HG03139 (cell line): ENCODE data around the gene DUSP3.

Experiments
- ATAC-seq: cut with Tn5 transposase; IDR thresholded peaks from one replicate; pipeline ENCODE4 v1.9.1; 2021; ENCODE audit not compliant: unreplicated experiment

The DUSP3 gene

DNA sequence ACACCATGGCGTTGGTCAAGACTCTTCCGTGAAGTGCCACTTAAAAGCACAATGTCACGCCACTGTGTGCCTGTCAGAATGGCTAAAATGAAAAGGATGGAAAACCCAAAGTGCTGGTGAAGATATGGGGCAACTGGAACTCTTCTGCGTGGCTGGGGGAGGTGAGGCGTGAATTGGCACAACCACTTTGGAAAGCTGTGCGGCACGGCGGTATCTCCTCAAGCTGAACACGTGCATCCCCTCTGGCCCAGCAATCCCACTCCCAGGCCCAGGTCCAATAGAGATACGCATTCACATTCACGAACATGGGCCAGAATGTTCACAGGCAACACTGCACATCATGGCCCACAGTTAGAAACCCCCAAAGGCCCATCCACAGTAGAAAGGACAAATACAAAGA is 8.9 kb downstream of the DUSP3 start:
- ATAC-seq: no peak

DNA sequence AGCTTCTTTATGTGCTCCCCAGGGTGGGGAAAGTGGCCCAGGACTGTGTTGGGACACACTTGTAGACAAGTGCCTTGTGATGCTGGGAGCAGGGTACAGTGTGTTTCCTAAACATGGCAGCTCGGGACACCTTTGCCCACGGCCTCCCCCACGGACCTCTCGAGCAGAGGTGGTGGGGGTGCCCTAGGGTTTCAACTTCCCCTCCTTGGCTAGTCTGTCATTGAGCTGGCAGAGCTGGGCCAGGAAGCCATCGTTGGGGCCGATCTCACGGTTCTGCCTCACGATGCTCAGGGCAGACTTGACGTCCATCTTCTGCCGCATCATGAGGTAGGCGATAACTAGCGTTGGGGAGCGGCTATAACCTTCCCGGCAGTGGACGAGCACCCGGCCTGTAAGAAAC is 9.4 kb downstream of the DUSP3 start:
- no peak for ATAC-seq

DNA sequence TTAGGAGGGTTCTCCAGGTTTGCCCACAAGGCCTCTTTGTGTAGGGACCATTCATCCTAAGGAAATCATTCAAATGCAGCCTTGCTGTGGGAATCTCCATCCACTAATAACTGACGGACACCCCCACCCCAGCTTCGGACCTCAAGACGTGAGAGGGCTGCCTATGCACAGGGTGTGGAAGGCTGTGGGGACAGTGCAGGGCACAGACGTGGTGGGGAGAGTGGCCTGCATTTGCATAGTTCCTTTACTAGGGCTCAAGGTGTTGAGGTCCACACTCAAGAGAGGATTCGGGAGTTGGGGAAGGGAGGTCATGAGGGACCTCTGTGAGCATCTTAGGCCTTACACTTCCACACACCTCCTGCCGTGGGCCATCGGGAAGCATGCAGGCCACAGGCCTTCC is 9.8 kb downstream of the DUSP3 start:
- no peak for ATAC-seq

DNA sequence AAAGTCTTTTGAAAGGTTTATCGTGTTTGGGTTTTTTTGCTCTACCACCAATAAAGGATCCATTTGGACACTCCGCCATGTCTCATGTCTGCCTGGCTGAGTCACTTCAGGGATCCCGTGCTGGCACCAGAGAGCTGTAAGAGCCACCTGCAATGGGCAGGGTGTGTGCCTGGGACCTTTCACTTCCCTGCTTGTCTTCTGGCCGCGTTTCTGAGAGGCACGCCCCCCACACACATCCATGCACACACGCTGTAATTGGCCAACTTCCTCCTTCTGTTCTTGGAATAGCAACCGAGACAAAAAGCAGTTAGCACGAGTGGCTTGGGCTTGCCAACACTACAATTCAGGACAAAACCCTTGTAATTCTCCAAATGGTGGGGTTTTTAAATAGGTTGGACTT is 10.4 kb downstream of the DUSP3 start:
- ATAC-seq: no peak

DNA sequence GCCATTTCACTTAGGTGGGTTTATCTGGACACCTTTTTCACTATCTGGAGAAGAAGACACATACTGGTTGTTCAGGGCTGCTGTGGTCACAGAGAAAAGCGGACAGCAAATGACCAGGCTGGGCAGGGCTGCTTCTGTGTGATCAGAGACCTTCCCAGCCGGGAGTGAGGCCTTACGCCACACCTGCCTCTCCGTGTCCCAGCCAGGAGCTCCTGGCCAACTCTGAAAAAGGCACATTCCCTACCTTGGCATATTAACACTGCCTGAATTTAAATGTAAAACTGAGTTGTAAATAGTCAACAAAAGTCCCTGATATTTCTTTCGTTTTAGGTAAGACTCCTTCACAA is 11.1 kb downstream of the DUSP3 start:
- no peak for ATAC-seq

DNA sequence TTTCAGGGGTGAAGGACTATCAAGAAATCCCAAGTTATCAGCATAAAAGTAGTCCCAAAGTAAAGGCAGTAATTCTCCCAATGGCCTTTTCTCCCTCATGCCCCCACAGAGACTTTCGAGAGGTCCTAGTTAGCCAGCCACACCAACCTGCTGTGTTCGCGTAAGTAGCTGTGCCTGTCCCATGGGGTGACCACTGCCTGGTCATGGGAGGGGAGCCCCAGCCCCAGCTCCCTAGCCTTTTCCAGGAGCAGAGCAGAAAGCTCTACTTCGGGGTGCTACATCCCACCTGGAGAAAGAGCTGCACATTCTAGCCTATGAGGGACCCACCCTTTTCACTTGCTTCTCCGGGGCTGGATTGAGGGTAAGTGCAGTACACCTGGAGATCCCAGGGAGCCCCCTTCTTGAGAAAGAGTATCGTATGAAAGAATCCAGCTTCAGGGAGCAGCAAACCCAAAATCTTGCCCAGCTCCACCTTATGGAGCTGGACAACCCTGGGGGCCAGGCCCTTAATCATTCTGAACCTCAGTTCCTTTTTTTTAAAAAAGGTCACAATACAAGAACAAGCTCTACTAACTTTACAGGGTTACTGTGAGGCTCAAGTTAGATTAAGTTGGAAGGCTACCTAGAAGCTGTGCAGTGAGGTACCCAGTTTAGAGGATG is 11.6 kb downstream of the DUSP3 start:
- no peak for ATAC-seq

DNA sequence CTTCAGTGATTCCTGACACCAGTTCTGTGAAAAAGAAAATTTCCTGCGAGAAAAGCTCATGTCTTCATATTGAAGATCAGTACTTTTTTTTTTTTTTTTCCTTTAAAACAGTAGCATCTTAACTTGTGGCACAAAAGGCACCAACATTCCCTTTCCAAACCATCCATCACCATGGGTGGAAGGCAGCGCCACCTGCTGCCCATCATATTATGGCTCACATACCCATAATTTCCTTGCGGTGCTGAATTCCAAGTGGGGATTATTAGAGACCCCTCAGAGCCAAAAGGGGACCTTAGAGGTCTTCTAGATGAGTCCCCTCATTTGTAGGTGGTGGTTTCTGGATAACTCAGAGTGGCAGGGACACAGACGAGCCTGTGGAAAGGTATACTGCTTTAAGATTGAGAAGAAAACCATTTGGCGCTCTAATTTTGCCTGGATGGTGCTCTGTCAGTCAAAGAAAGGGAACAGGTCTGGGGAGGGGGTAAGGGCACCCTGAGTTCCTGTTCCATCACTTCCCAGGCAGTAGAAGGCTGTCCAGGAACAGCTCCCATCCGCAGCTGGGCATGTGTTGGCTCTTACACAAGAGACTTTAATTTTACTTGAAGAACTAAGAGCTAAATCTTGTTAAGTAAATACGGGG is 12.2 kb downstream of the DUSP3 start:
- no peak for ATAC-seq

DNA sequence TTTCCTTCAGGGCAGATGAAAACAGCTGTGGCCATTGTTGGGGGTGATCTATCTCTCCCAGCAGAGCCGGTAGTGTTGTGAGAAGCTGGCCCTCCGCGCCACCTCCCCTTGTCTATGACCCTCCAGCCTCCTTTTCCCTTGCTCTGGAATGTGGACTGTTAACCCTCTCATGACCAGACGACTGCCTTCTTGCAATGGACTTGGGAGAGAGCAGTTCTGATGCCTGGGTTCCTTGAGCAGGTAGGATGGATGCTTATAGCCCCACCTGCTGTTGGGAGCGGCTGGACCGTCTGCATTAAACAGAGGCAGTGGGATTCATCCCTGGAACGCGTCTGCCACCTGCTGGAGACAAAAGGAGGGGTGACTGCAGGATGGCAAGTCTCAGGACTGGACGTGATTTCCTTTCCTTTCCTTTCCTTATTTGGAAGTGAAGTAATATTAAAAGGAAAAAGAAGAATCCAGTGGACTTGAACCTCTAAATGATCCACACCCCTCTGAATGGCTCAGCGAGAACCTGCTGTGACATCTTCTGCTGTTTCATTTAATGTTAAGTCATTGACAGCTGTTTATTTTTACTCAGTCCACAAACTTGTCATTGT is 18.4 kb downstream of the DUSP3 start:
- ATAC-seq: no peak

DNA sequence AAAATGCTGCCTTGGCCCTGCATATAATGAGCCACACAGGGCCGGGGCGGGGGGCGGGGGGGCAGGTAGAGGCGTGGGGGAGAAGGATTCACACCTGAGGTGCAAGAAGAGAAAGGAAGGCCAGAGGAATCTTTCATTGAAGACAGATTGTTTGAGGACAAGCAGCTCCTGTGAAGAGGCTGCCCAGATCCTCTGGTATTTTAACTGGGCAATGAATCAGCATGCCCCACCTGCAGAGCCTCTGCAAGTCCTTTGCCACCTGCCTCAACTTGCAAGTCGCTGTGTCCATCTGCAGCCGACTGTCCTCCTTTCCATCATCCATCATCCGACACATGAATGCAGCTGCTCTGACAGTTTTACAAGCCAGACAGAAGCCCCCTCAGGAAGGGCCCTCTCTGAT is 18.9 kb downstream of the DUSP3 start:
- ATAC-seq: no peak

DNA sequence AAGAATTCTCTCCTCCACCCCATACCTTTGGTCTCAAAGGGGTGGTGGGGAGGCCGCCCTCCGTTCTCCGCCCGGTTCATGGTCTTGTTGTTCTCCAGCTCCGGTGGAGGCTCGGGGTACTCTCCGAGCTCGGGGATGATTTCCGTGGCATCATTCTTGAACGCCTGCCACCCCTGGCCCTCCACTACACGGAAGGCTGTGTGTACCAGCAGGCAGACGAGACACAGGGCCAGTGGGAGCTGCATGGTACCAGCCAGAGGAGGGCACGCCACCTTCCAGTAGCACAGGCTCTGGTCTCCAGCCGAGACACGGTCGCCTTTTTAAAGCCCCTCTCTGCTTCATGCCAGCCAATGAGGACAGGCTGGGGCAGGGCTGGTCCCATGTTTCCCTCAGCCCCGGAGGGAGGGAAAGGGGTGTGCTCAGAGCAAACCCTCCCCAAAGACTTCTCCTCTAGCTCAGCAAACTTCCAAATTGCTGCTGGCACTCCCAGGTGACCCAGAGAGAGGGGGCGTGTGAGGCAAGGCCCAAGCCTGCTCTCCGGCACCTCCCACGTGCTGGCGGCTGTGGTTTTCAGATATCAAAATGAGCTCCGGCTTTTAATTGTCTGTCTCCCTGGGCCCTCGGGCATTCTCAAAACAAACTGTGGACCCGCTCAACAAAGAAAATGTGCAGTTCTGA is 20.1 kb downstream of the DUSP3 start, which contains the start of gene SOST:
SOST (minus strand) TSS at position 295 of the 678 bp plus-strand sequence; CDS start at position 245, 50 bp downstream.
- no peak for ATAC-seq

DNA sequence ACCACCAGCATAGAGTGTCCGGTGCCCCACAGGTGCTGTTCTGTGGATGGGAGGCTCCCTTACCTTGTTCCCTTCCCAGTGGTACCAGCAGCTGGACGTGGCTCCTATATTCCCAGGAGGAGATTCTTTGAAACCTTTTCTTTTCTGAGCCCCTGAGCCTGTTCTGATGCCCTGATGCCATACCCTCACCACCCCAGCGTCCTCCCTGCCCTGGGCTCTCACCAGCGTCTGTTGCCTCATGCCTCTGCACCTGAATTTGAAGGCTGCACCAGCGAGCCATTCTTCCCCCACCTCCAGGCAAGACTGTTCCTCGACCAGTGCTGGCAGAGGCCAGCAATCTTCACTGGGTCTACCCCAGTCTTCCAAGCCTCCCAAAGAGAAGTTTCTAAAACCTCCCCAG is 20.7 kb downstream of the DUSP3 start:
- no peak for ATAC-seq

DNA sequence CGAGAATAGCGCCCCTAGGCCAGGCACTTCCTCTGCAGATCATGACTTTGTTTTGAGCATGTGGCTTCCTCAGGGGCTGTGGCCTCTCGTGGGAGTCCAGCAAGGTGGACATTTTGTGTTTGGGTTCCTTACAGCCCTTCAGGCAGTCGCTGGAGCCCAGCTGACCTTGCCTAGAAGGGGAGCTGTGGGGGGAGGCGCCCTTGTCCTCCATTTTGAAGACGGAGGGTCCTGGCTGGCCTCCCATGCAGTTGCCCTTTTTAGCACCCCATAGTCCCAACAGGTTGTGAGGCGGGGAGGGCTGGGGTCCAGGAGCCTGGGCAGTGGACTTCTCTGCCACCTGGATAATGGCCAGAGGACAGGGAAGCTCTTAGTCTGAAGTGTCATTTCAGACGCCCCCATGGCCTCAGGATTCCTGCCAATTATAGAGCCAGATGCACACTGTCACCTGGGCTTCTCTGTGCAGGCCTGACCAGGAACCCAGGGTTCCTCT is 21.6 kb downstream of the DUSP3 start:
- no peak for ATAC-seq

DNA sequence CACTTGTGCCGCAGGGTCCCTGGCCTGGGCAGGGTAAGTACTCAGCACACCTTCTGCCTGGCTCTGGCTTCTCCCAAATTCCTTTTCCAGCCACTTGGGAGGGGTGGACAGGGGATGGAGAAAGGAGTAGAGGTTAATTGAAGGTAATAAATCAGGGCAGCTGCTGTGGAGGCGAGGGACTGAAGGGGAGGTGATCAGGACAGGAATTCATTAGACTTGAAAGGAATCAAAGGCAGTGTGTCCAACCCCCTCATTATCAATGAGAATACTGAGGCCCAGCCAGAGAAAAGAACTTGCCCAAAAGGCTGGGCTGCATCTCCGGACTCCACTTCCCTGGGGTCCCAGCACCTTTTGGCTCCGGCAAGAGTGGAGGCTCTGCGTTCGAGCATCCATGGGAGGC is 22.6 kb downstream of the DUSP3 start:
- no peak for ATAC-seq

DNA sequence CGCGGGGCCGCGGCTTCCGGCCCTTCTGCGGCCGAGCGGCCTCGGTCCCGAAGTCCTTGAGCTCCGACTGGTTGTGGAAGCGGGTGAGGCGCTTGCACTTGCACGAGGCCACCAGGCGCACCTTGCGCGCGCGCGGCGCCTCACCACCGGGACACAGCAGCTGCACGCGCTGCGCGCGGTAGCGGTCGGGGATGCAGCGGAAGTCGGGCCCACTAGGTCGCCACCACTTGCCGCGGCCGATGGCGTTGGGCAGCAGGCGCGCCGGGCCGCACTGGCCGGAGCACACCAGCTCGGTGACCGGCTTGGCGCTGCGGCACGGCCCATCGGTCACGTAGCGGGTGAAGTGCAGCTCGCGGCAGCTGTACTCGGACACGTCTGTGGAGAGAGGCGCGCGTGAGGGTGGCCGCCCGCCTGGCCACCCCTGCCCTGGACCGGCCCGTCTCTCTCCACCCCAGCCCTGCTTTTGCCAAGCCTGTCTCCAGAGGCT is 23.3 kb downstream of the DUSP3 start:
- ATAC-seq: no peak

DNA sequence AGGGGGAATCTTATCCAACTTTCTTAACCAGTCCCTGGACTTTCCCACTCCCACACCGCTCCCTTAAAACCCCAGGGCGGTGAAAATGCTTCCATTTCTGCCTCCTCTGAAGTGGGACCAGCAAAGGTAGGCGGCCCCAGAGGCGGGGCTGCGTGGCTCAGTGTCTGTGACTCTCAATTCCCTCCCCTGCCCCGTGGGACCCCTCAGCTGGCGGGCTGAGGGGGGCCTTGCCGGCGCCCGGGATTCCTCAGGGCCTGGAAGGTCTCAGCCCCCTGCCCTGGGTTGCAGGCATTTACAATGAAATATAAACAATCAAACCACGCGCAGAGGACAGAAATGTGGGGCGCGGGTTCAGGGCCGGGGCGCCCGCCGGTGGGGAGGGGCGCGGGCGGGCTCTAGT is 23.8 kb downstream of the DUSP3 start:
- no peak for ATAC-seq

DNA sequence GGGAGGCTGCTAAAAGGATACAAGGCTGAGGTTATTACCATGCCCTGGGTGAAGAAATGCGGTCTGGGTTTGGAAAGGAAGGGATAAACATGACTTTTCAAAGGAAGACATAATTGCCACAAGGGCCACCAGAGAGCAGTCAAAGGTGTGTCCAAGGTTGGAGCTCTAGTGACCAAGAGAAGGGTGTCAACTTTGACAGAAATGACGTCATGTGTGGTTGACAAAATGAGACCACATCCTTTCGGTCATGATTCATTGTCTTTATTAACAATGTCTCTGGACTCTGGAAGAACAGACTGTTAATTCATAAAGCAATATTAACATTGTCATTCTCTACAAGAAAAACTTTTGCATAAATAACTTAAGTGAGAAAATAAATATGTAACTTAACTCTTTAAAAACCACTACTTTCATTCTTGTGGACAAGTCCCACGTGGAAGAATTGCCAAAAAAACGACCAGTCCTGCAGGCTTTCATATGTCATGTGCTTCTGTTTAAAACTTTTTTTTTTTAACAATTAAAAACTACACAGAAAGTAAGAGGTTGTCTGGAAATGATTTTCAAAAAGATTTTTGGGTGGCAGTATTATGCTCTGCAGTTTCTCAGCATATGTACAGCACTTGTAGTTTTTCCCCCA is 25.2 kb downstream of the DUSP3 start:
- no peak for ATAC-seq

DNA sequence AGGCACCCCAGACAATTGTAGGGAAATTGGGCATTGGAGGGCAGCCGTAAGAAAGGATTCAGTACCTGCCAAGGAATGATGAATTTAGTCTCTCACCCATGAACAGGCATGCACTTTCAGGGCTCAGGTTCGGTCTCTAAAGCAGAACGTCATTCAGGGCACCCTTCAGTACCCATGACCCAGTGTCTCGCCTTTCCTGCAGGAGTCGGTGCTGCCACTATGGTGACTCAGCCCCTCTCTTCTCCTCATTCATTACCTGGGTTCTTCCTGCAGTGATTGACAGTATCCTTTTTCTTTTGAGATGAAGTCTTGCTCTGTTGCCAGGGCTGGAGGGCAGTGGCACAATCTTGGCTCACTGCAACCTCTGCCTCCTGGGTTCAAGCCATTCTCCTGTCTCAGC is 28.6 kb downstream of the DUSP3 start:
- ATAC-seq: no peak

DNA sequence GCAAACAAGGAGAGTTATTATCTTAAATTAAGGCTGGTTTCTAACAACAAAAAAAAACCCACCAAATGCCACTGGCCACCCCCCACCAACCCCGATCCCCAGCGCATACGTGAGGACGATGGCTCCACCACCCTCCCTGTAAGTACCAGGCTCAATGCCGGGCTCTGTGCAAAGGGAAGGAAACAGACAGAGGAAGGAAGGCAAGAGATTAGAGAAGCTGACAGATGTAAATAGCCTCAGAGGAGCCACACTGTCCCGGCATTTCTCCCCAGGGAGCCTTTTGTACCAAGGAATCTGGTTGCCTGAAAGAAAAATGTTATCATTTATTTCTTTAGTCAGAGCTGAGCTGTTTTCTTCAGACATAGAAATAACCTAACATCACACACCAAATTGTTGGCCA is 33.2 kb downstream of the DUSP3 start:
- ATAC-seq: no peak

DNA sequence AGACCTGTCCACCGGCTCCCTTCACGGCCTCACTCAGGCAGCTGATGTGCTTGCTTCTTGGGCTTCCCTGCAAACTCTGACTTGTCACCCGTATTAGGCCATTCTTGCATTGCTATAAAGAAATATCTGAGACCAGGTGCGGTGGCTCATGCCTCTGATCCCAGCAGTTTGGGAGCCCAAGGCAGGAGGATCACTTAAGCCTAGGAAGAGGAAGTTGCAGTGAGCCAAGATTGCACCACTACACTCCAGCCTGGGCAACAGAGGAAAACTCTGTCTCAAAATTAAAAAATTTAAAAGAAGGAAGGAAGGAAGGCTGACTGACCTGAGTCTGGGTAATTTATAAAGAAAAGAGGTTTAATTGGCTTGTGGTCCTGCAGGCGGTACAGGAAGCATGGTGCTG is 37.1 kb downstream of the DUSP3 start:
- no peak for ATAC-seq

DNA sequence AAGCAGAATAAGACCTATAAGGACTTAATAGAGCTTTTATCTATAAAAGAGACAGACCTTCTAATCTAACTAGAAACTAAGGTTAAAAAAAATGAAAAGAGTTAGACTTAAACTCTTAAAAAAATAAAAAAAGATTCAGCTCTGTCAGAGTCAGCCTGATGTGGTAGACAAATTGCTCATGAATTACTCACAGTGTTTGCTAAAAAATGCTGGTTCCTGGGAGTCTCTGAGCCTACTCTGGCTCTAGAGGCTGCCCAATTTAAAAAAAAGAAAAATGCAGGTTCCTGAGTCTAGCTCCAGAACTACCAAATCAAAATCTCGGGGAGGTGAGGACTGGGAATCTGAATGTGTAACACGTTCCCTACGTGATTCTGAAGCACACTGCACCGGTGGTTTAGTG is 38.2 kb downstream of the DUSP3 start:
- no peak for ATAC-seq

DNA sequence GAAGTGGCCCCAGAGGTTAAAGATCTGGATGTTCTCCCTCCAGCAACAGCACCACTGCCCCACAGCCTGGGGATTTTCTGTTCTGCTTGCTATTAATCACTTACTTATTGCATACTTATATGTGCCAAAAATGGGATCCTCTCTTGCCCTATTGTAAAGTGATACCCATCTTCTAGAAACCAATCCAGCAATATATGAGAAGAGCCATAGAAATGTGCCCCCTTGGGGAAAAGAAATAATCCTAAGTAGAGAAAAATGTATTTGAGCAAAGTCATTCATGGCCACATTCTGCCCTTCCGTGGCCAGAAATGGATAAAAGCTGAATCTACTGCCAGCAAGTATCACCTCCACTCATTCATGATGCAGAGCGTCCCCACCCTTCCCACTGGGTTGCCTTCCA is 41.1 kb downstream of the DUSP3 start:
- no peak for ATAC-seq
